GM19452 (cell line): Measurements from ENCODE around the gene PHKG2.

ENCODE experiments used
- ATAC-seq: cut with Tn5 transposase; IDR thresholded peaks from one replicate; pipeline ENCODE4 v1.9.1; 2021; ENCODE audit not compliant: unreplicated experiment

PHKG2 gene

DNA sequence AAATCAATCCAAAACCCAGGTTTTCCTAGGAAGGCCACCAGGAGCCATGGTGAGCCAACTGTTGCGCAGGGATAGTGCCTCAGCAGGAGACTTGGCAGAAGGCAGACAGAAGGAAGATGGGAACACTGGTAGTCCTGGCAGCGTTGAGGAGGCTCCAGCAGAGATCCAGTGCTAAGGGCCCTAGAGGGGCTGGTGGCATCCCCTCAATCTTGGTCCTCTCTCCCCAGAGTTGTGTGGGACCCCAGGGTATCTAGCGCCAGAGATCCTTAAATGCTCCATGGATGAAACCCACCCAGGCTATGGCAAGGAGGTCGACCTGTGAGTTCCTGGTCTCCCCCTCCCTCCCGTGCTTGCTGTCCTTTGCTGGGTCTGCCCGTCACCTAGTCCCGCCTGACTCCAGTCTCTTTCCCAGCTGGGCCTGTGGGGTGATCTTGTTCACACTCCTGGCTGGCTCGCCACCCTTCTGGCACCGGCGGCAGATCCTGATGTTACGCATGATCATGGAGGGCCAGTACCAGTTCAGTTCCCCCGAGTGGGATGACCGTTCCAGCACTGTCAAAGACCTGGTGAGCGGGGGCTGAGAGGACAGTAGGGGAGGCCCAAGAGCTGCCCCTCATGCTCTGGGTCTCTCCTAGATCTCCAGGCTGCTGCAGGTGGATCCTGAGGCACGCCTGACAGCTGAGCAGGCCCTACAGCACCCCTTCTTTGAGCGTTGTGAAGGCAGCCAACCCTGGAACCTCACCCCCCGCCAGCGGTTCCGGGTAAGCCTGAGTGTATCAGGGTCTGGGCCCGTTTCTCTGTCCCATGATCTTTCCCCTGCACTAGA lies 7.9 kb downstream of the PHKG2 start:
- ATAC-seq = no peak

DNA sequence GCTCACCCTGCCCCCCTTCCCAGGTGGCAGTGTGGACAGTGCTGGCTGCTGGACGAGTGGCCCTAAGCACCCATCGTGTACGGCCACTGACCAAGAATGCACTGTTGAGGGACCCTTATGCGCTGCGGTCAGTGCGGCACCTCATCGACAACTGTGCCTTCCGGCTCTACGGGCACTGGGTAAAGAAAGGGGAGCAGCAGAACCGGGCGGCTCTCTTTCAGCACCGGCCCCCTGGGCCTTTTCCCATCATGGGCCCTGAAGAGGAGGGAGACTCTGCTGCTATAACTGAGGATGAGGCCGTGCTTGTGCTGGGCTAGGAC lies 8.5 kb downstream of the PHKG2 start:
- no peak for ATAC-seq

GRCh38 chr16:30757316-30757715 lies 9.1 kb downstream of the PHKG2 start:
- no peak for ATAC-seq

DNA sequence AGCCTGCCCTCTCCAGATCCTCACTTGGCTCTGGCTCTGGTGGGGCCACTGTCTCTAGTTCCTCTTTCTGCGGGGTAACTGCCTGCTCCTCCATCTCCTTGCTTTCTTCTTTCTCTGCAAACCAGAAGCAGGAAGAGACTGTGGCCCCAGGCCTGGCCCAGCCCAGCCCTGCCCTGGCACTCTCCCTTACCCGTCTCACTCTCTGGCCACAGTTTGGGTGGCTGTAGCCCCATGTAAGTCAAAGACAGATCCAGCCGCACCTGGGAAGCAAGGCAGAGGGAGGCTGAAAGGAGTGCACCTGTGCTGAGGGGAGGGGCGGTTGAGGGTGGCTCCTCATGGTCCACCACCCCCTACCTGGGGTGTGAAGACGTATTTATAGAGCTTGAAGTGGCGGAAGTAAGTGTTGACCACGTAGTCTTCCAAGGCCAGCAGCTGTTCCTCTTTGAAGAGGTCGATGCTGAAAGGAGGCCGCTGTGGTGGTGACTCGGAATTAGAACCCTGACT lies 10.8 kb downstream of the PHKG2 start:
- ATAC-seq = no peak

DNA sequence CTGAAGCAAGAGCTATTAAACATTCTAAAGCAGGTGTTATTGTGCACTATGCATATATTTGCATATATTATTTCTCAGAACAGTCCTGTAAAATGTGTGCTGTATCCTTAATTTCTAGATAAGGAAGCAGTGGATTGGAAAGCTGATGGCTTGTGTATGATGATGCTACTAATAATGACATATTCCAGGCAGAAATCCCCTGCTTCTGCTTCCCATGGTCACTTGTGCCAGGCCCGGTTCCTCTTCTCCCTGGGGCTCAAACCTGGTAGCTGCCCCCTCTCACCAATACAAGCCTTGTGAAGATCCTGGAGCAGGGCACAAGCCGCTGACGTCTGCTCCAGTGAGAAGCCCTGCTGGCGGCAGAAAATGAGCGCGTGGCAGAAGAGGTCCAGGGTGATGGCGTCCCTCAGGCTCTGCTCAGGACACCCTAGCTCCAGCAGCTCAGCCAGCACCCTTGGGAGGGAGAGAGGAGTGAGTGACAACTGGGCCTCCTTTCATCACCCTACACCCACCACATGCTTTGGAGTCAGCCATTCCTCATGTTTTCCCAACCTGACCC lies 11.9 kb downstream of the PHKG2 start:
- no peak for ATAC-seq

- ATAC-seq = no peak
Observed at GRCh38 chr16:30760577-30761426, 12.6 kb downstream of the PHKG2 start.

DNA sequence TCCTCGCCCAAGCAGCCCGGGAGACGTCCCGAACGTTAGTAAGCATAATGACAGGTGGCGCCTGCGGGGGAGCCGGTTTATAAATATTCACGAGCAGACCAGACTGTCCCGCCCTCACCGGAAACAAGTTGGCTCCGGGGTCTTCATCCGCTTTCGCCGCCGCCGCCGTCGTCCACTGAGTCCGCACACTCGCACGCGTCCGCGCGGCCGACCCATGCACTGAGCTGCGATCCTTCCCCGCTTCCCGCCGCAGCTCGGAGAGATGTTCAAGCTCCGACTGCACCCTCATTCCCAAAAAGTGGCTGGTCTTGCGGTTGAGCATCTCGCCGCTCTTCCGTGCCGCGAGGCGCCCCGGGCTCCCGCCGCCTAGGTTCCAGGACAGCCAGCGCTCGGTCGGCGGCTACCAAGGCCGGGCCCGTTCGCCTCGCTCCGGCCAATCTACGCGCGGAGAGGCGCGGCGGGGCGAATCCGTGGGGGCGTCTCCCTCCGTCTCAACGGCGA lies 13.3 kb downstream of the PHKG2 start:
- ATAC-seq = peak; percentile 20

GRCh38 chr16:30761928-30762902 lies 14.0 kb downstream of the PHKG2 start, which contains the start of the genes CFAP119 and RNF40:
TSS of gene CFAP119 (minus strand) at chr16:30762062. CDS start at chr16:30761748, 314 bp downstream.
TSS of gene RNF40 (plus strand) at chr16:30762322. CDS start at chr16:30762546, 224 bp downstream.
- peak; percentile 91 for ATAC-seq

- ATAC-seq = no peak
Observed at GRCh38 chr16:30762991-30763725, 14.9 kb downstream of the PHKG2 start.

GRCh38 chr16:30764086-30764485 lies 15.9 kb downstream of the PHKG2 start:
- ATAC-seq = no peak

DNA sequence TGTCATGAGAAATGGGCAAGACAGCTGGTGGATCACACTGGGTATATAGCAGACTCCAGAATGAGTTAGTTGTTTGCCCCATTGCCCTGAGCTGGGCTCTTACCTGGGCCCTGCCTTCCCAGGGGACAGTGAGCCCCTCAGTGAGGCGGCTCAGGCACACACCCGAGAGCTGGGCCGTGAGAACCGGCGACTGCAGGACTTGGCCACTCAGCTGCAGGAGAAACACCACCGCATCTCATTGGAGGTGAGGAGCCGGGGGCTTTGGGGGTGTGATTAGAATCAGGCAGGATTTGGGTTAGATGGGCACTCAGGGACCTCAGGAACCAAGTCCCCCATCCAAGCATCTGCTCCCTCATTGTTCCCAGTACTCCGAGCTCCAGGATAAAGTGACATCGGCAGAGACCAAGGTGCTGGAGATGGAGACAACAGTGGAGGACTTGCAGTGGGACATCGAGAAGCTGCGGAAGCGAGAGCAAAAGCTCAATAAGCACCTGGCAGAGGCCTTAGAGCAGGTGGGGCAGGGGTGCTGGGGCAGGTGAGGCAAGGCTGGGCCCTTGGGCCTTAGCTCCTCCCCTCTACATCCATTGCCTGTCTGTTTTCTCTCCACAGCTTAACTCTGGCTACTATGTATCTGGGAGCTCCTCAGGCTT lies 16.7 kb downstream of the PHKG2 start:
- ATAC-seq = no peak

- no peak for ATAC-seq
Observed at GRCh38 chr16:30766206-30766932, 18.1 kb downstream of the PHKG2 start.

GRCh38 chr16:30766933-30767284 lies 18.7 kb downstream of the PHKG2 start:
- no peak for ATAC-seq

- no peak for ATAC-seq
Observed at GRCh38 chr16:30767767-30768465, 19.7 kb downstream of the PHKG2 start.

GRCh38 chr16:30768583-30769181 lies 20.5 kb downstream of the PHKG2 start:
- ATAC-seq = no peak

GRCh38 chr16:30769379-30770089 lies 21.3 kb downstream of the PHKG2 start:
- ATAC-seq = no peak

- no peak for ATAC-seq
Observed at GRCh38 chr16:30771726-30772125, 23.5 kb downstream of the PHKG2 start.
